Esophagus squamous epithelium (tissue), 4 donors: ENCODE results near the gene ORC4.

Experiments
- POLR2A ChIP-seq, 4 donors: fragments of 450-650 bp; IDR thresholded peaks; one replicate each; pipeline ENCODE4 v1.6.1; 2017; ENCODE audit warnings: antibody characterized with exemption in 4 of 4, mild to moderate bottlenecking in 4 of 4, moderate library complexity in 3 of 4
- TF ChIP-seq, protein P1 (sequence below), 6 experiments: fragments of 450-650 bp in 4 of 6; fragments of 200-600 bp in 2 of 6; sonication (generic) in 2 of 6; IDR thresholded peaks; one replicate each; pipeline ENCODE4 v1.5.1; 2016 to 2019; ENCODE audit warnings: antibody characterized with exemption in 6 of 6, mild to moderate bottlenecking in 4 of 6, moderate library complexity in 4 of 6

DNA sequence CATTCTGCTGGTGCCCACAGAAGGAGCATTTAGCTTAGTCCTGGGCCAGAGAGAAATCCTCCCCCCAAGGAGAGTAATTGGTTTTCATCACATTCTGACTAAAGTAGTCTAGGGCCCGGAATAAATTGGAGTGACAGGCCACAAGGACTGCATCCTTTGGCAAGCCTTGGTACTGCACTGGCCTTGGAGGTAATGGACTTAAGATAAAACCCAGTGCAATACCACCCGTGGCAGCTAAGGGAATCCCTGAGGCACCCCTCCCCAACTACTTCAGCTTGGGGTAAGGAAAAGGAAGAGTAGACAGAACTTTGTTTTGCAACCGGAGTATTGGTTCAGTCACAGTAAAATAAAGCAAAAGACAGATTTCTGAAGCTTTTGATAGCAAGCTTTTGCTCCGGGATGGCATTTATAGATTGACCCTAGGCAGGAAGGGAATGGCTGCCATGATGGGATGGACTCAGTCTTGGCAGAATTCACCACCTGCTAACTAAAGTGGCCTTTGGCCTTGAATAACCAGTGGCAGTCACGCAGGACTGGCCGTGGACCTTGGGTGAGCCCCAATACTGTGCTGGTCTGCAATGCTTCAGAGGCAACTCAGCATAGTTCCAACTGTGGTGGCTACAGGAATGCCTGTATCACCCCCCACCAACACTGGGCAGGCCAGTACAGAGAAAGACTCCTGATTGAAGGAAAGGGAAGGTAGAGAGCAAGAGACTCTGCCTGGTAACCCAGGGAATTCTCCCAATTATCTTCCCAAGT lies 14.1 kb downstream of the ORC4 start:
- TF ChIP-seq, protein P1, sequence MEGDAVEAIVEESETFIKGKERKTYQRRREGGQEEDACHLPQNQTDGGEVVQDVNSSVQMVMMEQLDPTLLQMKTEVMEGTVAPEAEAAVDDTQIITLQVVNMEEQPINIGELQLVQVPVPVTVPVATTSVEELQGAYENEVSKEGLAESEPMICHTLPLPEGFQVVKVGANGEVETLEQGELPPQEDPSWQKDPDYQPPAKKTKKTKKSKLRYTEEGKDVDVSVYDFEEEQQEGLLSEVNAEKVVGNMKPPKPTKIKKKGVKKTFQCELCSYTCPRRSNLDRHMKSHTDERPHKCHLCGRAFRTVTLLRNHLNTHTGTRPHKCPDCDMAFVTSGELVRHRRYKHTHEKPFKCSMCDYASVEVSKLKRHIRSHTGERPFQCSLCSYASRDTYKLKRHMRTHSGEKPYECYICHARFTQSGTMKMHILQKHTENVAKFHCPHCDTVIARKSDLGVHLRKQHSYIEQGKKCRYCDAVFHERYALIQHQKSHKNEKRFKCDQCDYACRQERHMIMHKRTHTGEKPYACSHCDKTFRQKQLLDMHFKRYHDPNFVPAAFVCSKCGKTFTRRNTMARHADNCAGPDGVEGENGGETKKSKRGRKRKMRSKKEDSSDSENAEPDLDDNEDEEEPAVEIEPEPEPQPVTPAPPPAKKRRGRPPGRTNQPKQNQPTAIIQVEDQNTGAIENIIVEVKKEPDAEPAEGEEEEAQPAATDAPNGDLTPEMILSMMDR (IDR thresholded peaks at IDR 0.05) = no peak
- no peak for TF ChIP-seq POLR2A (IDR thresholded peaks at IDR 0.05)
